GM19463 (cell line): ENCODE data around the gene GPRC5B.

Experiments used
- ATAC-seq: cut with Tn5 transposase; IDR thresholded peaks from one replicate; pipeline ENCODE4 v1.9.1; 2021; ENCODE audit warnings: mild to moderate bottlenecking, moderate library complexity; ENCODE audit not compliant: unreplicated experiment

The GPRC5B gene

DNA sequence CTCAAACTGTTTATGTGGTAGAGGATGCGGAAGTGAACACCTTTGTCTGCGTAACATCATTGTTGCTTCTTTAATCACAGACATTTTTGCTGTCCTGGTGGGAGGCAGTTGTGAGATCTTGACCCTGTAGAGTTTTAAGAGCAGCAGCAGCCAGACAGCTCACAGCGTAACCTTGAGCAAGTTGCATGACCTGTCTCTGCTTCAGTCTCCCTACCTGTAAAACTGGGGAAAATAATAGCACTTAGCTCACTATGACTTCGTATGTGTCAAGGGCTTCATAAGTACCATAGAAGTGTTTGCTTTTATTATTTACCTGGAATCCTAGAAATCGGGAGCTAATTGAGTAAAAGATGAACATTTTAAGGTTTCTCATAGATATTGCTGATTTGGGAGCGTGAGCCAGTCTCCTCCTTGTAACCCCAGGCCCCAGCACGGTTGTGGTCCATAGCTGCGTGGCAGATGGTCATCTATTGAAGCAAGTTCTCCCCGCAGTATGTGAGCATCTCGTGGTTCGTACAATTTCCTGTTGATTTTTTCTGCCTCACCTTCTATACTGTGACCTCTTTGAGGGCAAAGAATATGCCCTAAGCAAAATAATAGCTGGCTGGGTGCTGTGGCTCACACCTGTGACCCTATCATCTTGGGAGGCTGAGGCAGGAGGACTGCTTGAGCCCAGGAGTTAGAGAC is 34.4 kb downstream of the GPRC5B start:
- ATAC-seq: no peak

DNA sequence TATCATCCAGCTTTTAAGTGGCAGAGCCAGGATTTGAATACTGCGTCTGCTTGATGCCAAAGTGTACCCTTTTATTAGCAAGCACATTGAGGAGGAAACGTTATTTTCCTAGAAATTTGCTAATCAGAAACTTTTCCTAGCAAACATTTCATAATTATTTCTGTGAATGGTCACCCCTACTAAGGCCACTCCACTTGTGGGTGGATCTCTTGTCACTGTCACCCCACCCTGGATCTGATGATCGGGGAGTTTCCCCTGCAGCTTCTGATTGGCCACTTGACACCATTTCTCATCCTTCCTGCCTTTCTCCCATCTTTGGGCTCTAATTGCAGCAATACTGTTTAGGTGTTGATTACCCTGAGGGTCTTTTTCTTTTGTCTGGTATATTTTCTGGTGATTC is 35.9 kb downstream of the GPRC5B start:
- no peak for ATAC-seq

DNA sequence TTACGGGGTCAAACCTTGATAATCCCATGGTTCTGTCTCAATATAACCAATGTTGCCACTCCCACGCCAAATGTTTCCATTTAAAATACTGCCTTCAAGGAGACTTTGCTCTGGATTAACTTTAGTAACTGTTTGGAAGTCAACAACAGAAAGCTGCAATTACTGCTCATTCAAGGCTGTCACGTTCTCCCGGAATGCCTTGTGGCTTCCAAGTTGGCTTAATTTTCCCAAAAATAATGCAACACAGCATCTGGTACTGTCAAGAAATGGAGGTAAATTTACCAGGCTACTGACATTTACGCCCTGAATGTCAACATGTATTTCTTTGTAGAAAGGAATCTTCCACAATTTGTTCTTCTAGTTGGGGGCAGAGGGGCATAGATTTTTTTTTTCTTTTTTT is 38.2 kb downstream of the GPRC5B start:
- ATAC-seq: no peak

DNA sequence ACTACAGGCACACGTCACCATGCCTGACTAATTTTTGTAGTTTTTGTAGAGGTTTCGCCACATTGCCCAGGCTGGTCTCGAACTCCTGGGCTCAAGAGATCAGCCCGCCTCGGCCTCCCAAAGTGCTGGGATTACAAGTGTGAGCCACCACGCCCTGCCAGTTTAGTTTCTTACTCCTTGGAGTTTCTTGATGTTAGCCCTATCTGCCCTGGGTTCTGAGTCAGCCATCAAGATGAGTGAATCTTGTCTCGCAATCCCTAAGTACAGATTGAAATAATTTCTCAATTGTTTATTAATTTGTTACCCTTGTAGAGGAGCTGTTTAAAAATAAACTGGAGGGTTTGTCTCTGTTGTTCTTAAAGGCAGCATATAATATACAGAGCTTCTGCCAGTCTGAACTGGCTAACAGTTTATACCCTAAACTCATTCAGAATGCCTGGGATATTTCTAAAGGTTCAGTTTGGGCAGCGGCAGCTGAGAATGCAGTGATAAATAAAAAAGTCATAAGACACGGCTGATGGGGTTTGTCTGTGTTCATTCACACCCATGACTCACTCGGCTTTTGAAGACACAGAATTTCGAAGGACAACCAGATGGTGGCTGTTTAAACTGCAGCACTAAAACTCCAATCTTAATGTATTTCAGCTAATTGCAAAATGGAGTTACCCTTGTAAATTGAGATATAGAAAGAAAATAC is 39.6 kb downstream of the GPRC5B start:
- no peak for ATAC-seq

DNA sequence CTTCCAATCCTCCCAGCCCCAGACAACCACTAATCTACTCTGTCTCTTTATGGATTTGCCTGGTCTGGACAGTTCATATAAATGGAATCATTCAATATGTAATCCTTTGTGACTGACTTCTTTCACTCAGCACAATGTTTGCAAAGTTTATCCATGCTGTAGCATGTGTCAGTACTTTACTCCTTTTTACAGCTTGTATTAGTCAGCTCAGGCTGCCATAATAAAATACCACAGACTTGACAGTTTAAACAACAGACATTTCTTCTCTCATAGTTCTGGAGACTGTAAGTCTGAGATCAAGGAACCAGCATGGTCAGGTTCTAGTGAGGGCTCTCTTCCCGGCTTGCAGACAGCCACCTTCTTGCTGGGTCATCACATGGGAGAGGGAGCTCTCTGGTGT is 41.3 kb downstream of the GPRC5B start:
- no peak for ATAC-seq

DNA sequence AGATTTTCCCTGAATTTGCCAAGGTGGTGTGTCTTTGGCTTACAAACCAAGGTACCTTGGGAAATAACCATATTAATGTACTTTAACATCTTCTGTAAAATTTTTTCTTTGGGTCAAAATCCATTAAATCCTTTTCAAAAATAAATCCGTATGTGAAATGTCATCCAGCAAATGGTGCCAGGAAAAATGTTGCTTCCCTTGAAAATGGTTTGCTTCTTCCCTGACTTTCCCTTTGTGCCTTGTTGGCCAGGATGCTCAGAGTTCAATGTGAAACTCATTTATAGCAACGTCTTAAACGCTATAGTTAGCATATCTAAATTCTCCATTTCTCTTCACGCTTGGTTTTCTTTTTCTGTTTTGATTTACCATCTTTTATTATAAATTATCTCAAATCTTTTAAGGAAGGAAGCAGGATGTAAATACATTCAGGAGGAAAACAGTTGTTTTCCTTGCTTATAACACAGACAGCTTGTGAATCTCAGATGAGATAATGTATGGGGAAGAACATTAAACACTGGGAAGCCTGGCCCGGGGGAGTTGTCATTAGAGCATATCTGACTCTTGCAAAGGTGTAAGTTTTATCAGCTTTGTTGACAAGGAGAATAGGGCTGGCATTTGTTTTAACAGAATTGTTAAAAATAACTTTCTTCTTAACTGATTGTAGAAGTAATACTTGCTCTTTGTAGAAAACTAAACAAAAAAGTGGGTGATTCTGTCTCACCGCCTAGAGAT is 42.1 kb downstream of the GPRC5B start:
- no peak for ATAC-seq

DNA sequence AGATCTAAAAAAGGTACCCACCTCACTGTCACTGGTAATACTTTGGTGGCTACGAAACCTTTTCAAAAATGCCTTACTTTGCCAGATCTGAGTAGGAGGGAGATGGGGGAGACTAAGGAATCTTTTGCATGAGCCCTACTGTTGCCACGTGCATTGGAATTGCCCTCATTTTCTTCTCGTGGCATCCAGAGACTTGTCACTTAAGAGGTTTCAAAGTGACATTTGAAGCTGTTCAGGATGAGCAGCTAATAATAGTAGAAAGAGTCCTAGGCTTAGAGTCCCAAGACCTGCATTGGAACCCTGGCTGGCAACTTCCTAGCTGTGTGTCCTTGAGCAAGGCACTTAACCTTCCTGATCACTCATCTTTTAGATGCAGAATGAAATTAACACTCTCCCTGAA is 43.5 kb downstream of the GPRC5B start:
- no peak for ATAC-seq

DNA sequence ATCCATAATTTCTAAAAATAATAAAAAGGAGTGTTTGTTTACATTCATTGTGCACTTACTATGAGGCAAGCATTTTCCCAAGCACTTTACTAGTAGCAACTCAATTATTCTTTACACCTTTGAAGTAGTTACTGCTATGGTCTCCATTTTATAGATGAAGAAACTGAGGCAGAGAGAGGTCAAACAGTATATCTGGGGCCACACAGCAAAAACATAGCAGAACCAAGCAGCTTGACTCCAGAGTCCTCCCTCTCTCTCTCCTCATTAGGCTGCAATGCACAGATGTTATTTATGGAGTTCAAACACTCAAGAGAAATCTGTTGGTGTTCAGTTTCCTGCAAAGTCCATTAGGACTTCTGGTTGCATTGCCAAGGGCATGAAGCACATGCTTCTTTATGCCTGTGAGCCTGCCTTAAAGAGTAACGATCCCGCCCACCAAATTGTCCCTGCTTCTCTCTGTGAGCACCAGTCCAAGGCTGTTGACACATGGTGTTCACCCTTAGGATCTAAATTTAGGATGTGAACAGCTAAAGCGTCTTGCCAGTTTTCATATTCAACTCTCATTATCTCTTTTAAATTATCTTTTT is 44.0 kb downstream of the GPRC5B start:
- no peak for ATAC-seq

DNA sequence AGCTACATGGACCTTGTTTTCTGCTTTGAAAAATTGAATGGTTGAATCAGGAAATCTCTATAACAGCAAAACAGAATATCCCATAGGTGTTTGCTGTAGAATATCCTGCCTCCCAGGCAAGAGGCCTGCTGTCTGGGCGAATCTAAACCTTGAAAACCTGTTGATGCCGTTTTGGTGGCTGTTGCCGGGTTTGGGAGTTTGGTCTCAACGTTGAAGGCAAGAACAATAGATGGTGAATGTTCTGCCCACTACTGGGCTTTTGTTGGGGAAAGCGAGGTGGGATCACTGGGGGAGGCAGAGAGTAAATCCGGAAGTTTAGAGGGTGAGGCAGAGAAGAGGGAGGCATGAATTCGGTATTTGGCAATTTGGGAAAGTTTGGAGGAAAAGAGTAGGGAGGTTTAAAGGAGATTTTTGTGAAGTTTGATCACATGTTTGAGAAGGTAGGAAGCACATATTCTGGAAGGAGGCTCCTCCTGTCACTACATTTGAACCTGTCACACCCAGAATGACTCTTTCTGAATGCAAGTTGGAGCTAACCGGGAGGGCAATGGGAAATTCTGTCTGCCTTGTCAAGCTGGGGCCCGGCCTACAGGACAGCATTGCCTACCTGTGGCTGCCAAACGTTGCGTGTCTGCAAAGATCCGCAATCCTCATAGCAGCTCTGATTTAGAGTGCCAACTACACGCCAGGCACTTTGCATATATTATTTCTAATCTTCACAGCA is 46.5 kb downstream of the GPRC5B start:
- no peak for ATAC-seq

DNA sequence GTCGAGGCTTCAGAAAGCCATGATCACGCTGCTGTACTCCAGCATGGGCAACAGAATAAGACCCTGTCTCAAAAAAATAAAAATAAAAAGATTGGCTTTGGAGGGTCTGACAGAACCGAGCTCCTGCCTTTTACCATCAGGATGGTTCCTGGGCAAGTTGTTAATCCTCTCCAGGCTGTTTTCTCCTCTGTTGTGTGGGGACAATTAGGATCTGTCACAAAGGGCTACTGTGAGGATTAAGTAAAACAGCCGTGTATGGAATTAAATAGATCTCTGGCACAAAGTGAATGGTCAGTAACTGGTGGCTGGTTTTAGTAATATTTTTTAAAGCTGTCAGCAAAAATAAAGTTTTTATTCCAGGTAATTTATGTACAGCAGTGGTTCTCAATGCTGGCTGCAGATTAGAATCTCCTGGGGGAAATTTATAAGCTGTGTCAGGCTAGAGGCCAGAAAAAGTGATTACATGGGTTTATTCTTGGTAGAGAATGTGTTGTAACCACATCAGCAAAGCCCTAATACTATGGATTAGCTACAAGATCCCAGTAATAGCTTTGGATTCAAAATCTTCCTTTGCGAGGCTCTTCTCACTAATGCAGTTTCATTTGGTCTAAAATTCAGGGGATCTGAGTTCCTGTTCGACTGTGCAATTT is 47.2 kb downstream of the GPRC5B start:
- ATAC-seq: no peak

DNA sequence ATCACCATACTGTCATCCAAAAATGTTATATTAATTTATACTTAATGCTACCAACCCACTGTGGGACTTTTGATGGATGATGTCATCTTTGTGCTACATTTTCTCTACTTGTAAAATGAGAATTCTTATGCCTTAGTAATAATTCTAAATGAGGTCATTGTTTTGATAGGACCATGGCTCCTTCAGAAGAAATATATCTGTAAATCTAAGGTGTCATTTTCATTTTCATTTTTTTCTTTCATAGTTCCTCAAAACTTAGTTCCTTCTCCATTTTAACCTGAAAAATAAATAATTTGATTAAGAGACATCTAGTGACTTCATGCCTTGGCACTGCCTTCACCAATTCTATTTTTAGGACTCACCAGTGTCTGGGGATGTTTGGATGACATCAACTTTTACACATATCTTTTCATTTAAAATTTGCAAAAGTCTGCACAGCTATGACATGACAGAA is 48.7 kb downstream of the GPRC5B start:
- no peak for ATAC-seq

DNA sequence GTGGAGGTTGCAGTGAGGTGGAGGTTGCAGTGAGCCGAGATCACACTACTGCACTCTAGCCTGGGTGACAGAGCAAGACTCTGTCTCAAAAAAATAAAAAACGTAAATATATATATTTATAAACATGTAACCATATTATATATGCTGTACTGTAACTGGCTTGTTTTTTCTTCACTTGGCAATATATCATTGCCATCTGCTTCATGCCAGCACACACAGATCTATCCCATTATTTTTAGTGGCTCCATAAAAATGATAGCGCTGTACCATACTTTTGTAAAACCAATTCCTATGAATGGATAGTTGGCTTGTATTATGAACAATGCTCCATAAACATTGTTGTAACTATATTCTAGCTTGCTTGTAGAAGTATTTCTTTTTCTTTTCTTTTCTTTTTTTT is 49.5 kb downstream of the GPRC5B start:
- ATAC-seq: no peak

DNA sequence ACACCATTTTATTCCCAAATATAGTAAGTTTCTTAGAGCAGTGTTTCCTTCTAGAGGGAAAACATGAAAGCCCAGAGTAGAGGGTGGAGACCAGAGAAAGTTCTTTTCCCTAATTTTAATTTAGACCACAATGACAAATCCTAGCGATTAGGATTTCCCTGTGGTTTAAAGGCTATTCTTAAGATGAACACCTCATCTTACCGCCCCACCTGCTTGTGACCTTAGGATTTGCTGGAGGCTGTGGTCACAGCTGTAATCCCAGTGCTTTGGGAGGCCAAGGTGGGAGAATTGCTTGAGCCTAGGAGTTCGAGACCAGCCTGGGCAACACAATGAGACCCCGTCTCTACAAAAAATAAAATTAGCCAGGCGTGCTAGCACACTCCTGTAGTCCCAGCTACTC is 51.1 kb downstream of the GPRC5B start:
- no peak for ATAC-seq

DNA sequence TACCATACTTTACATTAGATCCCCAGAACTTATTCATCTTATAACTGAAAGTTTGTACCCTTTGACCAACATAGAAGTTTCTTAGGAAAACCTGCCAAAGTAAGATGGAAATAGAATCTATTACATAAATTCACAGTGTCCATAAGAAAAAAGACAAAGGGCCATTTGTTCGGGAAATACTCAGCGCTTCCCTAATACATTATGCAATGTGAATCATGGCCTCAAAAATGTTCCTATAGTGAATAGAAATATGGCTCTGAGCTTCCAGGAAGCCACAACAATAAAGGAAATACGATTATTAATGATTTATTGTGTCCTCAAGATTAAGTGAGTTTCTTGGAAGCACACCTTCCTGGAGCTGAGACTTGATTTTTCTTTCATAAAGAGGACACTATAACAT is 51.5 kb downstream of the GPRC5B start:
- ATAC-seq: no peak

DNA sequence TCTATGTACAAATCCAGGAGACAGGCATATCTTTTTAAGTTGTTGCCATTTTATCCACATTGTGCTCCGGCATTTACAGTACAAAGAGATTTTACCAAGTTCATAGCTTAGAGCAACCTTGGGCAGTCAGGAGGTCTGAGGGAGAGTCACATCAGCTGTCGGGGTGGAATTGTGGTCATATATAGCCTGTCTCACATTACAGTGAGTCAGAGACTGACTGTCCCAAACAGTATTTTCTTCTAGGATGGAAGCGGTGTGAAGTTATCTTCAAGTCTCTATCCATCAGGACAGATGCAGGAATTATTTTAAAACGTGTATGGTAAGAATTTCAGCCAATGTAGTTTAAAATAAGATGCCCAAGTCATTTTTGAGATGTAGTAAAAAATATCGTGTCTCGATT is 53.0 kb downstream of the GPRC5B start:
- no peak for ATAC-seq

DNA sequence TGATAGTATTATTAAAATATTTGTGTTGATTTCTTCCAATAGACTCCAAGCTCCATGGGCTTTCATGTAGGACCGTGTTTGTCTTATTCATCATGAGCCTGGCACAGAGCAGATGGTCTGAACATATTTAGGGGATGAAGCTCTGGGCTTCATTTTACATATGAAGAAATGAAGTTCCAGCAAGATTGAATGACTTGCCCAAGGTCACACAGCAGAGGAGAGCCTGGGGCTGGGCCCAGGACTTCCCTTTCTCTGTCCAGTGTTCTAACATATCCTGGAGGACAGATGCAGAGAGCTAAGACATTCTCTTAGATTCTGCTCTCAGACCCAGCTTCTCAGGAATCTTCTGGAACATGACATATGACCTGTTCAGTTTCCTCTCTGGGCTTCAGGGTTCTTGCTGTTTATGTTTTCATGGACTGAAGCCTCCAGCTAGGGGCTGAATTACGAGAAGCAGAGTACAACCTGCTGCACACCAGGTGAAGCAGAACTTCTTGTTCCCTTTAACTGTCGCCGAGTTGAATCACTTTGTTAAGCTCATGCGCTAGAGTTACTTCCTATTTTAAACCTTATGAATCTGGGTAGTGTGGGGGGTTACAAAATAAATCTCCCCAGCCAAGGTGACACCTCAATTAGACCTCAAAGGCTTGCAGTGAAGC is 53.6 kb downstream of the GPRC5B start:
- no peak for ATAC-seq

DNA sequence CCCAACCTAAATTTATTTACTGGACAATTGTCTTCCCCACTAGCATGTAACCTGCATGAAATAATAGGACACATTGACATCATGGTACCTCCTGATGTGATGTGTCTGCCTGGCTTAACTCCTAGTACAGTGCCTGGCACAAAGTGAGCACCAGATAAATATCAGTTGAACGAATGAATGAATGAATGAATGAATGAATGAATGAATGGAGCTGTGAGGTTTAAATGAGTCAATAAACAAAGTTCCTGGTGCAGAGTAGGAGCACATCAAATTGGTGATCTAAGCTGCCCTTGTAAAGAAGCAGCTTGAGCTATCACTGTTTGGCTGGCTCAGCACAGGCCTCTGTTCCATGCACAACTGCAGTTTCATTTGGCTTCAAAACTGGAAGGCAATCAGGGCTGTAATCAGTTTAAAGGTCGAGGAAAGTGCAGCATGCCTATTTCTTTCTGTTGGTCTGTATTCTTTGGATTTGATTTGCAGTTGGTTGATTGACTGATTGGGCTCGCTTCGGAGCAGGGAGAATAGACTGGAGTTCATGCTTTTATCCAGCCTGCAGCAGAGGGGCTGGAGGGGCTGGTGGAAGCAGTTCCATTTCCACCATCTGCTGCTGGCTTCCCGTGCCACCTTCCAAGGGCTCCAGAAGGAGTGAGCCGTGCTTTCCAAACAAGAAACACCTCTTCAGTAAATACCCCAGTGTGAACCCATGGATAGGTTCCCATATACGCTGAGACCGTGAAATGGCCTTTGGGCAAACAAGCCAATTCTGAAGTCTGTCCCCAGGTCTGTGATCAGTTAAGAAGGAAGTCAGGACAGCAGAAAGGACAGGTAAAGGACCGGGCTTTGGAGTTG is 54.6 kb downstream of the GPRC5B start:
- no peak for ATAC-seq

DNA sequence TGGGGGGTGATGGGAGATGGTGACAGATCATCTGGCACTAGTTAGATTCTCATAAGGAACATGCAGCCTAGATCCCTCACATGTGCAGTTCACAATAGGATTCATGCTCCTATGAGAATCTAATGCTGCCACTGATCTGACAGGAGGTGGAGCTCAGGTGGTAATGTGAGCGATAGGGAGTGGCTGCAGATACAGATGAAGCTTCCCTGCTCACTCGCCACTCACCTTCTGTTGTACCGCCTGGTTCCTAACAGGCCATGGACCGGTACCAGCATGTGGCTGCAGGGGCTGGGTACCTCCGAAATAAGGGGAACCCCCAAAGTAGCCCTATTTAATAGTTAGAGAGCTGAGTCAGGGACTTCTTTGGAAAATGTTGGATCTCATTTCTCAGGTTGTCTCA is 60.4 kb downstream of the GPRC5B start:
- ATAC-seq: no peak

DNA sequence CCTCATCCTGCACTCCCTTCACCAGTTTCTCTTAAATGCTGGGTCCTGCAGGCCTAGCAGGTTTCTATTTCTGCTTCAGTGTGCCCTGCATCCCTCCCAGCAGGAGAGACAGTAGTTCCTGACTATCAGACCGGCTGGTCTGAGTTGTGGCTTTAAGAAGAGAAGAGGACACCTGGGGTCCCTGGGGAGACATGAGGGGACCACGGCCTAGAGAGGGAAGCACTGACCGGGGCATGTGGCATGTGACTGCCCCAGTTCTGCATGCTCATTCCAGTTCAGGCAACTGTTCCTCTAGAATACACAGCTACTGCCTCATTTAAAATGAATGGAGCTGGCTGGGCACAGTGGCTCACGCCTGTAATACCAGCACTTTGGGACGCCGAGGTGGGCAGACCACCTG is 61.3 kb downstream of the GPRC5B start:
- ATAC-seq: no peak
